AG09309 (cell line): ENCODE results near the gene CCR5.
"Not testable (repeated sequence)": the region's sequence is repeated elsewhere in the genome, so short reads cannot be mapped to it uniquely, and the experiment has no call there.

ENCODE experiments used
- DNase-seq: peaks from one replicate; pipeline ENCODE4 v3.0.0-alpha.2; 2010; ENCODE audit warnings: low read depth
- H3K4me3 ChIP-seq: 2 replicates; pipeline ENCODE4 v1.5.1; 2011; ENCODE audit warnings: mild to moderate bottlenecking, low read depth, low read length, moderate library complexity; ENCODE audit not compliant: control insufficient read depth
- TF ChIP-seq, protein P1 (sequence below): IDR thresholded peaks from 2 replicates; pipeline ENCODE4 v1.5.1; 2011; ENCODE audit warnings: mild to moderate bottlenecking, low read depth, low read length, inconsistent platforms; ENCODE audit not compliant: insufficient read depth, control insufficient read depth; ENCODE audit errors: missing control alignments

CCR5 gene

GRCh38 chr3:46399098-46399497 lies 28.4 kb downstream of the CCR5 start:
- TF ChIP-seq, protein P1, sequence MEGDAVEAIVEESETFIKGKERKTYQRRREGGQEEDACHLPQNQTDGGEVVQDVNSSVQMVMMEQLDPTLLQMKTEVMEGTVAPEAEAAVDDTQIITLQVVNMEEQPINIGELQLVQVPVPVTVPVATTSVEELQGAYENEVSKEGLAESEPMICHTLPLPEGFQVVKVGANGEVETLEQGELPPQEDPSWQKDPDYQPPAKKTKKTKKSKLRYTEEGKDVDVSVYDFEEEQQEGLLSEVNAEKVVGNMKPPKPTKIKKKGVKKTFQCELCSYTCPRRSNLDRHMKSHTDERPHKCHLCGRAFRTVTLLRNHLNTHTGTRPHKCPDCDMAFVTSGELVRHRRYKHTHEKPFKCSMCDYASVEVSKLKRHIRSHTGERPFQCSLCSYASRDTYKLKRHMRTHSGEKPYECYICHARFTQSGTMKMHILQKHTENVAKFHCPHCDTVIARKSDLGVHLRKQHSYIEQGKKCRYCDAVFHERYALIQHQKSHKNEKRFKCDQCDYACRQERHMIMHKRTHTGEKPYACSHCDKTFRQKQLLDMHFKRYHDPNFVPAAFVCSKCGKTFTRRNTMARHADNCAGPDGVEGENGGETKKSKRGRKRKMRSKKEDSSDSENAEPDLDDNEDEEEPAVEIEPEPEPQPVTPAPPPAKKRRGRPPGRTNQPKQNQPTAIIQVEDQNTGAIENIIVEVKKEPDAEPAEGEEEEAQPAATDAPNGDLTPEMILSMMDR: no peak
- DNase-seq: no peak
- no peak overlapping the region for H3K4me3 ChIP-seq

GRCh38 chr3:46399557-46399956 lies 28.8 kb downstream of the CCR5 start:
- no peak for DNase-seq
- H3K4me3 ChIP-seq: no peak overlapping the region
- TF ChIP-seq, protein P1: no peak

GRCh38 chr3:46400000-46400734 lies 29.4 kb downstream of the CCR5 start:
- no peak overlapping the region for H3K4me3 ChIP-seq
- DNase-seq: no peak
- TF ChIP-seq, protein P1: no peak

- no peak for DNase-seq
- H3K4me3 ChIP-seq: no peak overlapping the region
- TF ChIP-seq, protein P1: no peak
Measured at GRCh38 chr3:46400846-46401245, 30.1 kb downstream of the CCR5 start.

DNA sequence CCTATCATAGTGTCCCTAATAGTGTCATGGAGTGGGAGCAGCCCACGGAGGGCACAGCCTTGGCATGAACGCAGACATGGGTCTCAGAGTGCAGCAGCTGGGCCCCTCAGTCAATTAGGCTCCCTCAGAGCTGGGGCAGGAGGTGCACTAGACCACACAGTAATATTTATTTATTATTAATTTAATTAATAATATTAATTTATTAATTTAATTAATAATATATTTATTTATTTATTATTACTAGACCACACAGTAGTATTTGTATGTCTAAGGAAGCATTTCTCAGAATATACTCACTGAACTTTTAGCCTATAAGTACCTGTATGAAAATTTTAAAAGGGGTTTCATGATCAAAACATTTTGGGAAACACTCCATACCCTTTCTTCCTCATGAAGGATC lies 30.8 kb downstream of the CCR5 start:
- H3K4me3 ChIP-seq: no peak overlapping the region
- TF ChIP-seq, protein P1: no peak
- DNase-seq: no peak

DNA sequence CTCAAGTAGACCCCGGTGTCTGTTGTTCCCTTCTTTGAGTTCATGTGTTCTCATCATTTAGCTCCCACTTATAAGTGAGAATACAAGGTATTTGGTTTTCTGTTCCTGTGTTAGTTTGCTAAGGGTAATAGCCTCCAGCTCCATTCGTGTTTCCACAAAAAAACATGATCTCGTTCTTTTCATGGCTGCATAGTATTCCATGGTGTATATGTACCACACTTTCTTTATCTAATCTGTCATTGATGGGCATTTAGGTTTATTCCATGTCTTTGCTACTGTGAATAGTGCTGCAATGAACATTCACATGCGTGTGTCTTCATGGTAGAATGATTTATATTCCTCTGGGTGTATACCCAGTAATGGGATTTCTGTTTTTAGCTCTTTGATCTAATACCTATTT lies 32.2 kb downstream of the CCR5 start:
- H3K4me3 ChIP-seq, DNase-seq: not testable (repeated sequence)

GRCh38 chr3:46405301-46406019 lies 34.7 kb downstream of the CCR5 start:
- TF ChIP-seq, protein P1: no peak
- no peak overlapping the region for H3K4me3 ChIP-seq
- DNase-seq: no peak
